Skin of body (tissue), 2 donors: ENCODE measurements around the gene CDON. TPM values are rescaled to one million over a fixed set of nuclear protein-coding genes. Genes with fewer than 3 reads are reported as not detected.
"Not testable (repeated sequence)": the region's sequence is repeated elsewhere in the genome, so short reads cannot be mapped to it uniquely, and the experiment has no call there.

Experiments used
- DNase-seq: peaks from one replicate; lab custom pipeline; 2025; lab: John Stamatoyannopoulos, UW
- total RNA-seq: library from RNA; depleted of rRNA; stranded (reverse); fragments of >200 nt; gene quantifications from one replicate; pipeline ENCODE4 v1.2.3, GENCODE V29; 2014

Gene CDON
- total RNA-seq, 1 donor from 2014 or later: 71.8 TPM

DNA sequence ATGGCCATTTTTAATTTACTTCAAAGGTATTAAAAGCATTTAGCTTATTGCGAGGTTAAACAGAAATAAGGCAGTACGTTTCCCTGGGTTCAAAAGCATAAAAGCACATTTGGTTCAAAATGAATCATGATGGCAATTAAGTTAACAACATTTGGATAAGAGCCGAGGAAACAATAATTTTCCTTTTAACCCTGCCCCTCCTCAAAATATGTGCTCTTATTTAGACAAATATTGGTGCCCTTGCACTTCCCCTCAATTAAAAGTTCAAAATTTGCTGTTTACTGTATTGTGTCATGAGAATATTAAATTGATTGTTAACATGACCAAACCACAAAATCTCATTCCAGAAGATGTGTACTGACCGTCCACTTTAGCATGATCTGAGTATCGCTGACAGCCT, 68.2 kb downstream of the CDON start:
- DNase-seq: no peak

DNA sequence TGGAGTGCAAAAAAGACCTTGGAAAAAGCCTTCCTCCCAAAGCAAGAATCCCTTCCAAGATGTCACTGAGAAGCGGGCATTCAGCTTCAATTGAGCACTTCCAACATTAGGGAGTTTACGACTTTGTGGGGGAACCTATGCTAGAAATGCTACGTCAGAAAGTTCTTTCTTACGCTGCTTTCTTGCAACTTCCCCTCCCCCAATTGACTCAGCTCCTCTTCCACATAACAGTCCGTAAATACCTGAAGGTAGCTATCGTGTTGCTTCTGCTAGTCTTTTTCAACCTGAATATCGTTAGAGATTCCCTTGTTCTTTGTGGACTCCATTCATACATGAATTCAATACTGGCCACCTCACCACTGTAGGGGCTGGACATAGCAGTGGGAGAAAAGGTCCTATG, 69.8 kb downstream of the CDON start:
- no peak for DNase-seq

DNA sequence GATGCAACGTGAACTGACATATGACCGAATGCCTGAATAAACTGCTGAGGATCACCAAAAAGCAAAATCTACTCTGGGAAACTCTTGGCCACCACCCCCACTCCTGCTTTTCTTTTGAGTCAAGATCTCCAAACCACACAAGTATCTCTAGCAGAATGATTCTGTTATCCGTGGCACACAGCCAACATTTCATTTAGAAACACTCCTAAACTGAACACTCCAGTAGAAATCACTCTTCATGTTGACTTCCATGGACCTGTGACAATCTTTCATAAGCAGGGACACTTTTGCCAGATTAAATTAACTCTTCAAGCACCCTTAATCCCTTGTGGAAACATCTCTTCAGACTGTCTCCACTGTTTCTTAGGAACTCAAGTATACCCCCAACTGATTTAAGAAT, 72.4 kb downstream of the CDON start:
- DNase-seq: no peak

DNA sequence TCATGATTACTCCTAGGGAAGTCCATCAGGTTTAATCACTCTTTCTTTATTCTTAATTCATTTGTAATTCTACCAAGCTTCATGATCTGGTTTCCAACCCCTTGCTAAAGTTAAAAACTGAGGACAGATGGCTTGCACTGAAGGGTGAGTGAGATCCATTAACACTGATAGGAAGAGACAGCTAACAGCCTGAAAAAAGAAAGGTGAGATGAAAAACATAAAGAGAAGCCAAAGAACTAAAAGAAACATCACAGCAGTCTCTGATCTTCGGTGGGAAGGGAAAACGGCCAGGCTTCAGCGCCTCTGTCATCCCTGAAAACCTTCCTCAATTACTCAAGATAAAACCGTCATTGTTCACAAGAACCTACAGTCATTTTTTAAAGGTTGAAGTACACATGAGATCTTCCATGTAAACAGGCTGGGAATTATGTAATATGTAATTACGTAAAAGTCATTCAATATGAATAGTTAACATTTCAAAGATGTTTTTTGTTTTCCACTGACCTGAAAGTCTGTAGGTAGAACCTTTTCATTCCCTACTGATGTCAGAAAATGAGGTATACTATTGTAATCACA, 75.5 kb downstream of the CDON start:
- DNase-seq: no peak

DNA sequence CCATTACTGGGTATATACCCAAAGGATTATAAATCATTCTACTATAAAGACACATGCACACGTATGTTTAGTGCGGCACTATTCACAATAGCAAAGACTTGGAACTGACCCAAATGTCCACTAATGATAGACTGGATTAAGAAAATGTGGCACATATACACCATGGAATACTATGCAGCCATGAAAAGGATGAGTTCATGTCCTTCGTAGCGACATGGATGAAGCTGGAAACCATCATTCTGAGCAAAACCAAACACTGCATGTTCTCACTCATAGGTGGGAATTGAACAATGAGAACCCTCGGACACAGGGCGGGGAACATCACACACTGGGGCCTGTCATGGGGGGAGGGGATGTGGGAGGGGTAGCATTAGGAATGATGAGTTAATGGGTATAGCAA, 76.7 kb downstream of the CDON start:
- DNase-seq: not testable (repeated sequence)

DNA sequence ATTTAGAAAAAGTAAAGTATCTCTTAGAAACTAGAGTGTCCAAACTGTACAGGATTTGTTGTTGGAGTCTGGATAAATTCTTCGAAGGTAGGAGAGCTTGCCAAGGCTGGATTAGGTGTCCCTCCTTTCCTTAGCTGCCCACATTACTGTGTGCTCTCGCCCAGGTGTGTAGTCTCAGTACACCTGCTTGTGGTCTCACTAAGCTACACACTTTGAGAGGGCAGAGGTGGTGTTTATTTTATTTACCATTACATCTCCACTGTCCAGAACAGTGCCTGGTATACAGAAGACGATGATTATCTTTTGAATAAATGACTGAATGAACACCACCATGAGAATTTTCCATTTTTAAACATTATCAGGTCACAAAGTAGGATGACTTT, 80.3 kb downstream of the CDON start:
- DNase-seq: no peak

DNA sequence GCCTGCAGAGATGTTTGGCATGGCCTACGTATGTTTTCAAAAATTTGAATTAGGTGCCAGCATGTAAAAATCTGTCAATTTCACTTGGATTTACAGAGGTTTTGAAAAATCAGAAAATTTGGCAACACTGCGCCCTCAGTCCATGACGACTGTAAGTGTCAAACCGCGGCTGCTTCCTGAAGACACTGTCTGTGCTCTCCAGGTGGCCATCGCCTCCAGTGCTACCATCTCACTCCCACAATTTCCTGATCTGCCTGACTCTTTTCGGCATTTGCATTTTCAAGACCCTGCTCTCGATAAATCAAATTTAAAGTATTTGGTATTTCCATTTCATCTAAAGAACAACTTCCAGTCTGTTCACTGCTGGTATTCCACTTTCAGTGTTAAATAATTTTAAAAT, 82.2 kb downstream of the CDON start:
- DNase-seq: no peak

DNA sequence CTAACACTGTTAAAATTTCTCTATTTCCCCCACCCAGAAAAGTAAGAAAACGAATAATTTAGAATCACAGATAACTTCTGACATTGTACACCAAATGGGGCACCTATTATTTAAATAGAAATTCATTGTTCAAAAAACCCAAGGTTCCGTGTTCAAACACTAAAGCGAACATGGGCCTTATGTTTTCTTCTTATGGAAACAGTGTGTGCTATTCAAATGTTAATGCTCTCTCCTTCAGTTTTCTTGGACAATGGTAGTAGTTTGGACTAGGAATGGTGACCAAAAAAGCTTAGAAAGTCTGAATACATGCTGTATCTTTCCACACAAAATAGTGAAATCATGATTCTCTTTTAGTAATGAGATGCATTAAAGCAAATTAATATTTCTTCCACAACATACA, 83.2 kb downstream of the CDON start:
- no peak for DNase-seq

DNA sequence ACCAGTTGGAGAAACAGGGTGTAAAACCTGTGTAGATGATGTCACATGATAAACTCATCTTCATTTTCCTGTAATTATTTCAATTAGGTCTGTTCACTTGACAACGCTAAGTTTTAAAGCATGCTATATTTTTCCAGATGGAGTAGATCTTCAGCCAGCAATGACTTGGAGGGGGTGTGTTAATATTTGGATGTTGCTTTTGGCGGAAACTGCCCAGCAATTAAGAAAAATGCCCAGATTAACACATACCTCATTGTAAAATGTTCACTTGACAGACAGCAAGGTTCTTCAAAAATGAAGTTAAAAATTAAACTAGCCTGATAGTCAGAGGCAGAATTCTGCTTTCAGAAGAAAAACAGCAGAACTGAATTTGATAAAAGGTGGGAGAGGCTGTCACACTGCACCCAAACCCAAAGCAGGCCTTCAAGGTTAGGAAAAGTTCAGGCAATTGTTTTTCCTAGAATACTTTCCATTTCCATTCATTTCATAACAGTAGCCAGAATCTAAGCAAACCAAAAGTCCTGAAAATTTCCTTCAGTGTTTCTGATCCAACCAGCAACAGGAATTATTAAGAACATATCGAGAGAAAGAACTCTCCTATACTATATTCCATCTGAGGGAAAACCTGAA, 83.8 kb downstream of the CDON start:
- no peak for DNase-seq

DNA sequence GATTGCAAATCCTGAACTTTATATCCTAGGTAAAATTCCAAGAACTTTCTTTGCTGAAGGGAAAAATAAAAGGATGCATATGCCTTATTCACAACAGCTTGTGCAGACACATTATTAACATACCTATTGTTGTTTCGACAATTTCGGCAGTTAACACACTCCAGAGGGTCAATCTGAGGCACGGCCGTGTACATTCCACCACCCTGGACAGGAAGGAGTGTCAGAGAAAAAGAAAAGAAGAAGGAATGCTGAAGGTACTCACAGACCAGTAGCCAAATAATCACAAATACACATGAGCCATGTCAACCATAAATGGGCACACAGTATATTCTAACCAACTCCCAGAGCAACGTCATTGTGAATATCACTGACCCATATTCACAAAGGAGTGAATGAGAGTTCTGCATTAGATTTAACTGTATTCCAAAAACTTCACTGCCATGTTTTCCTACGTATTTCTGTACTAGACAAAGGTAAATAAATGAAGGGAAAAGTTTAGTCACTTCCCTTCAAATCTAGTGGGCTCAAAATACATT, 84.4 kb downstream of the CDON start:
- DNase-seq: no peak

DNA sequence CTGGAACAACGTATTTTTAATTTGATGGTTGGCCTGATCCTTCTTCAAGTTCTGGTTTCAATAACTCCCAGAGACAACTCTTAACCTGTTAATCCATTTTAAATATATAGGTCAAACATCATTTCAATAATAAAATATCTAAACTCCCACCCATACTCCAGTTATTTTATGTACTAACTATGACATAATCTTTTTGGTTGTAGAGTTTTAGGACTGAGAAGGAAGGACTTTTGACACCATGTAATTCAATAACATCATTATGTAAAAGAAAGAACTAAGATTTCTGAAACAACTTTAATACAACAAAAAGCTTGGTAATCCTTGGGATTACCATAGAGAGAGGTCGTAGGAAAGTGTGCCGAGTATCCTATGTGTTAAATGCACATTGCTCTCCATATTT, 85.3 kb downstream of the CDON start:
- no peak for DNase-seq

DNA sequence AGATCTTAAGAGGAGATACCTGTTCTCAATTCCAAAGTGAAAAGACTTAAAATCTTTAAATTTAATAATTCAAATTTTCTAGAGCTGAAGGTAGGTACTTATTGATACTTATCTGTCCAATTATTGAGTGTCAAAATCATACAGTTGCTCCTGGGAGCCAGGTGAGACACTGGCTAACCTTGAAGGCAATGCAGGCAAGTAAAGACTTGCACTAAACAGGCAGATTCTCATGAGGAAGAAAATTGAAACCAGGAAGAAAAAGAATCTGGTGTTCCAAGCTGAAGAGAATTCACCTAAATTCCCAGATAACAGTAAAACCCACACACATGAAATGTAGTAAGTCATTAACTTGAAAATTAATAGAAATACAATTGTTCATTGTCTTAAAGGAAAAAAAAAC, 86.5 kb downstream of the CDON start:
- no peak for DNase-seq

DNA sequence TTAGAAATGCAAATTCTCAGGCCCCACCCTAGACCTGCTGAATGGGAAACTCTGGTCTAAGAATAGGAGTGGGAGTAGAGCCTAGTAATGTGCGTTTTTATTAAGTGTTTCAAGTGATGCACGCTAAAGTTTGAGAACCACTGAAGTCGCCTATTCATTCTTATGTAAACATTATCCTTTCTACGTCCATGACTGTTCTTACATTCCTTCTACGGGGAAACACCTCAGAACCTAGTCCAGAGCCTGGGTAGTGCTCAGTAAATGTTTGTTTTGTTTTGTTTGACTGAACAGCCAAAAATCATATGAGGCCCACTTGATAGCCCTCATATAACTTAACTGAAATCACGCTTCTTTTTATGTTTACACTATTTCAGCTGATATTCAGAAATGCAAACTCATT, 87.0 kb downstream of the CDON start:
- no peak for DNase-seq

DNA sequence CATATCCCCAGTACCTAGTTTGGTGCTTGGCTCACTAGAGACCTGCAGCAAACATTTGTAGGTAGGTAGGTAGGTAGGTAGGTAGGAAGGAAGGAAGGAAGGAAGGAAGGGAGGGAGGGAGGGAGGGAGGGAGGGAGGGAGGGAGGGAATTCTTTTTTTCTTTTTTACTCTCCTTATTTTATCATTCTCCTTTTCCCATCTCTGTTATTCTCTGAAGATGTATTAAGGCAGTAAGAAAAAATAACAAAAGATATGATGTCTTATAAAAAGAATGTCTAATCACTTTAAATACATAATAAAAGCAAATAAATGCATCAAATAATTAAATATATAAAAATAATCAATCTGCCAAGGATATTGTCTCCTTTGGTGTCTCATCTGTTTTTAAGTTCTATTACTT, 88.4 kb downstream of the CDON start:
- no peak for DNase-seq

DNA sequence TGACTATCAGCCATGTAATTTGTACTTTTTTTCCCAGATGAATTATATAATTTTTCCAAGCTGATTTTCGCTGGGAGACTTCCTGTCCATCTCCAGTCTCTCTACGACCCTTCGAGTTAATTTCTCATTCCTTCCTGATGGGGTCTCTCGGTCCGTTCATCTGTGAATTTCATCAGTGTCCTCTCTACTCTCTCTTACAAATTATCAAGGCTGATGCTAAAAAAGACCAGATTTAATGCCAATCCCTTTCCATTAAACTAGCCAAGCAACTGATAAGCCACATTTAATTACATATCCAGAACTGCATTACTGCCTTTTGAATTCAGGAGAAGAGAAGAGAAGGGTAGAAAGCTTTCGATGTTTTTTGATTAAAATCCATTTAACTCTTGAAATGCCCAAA, 91.0 kb downstream of the CDON start:
- DNase-seq: no peak

DNA sequence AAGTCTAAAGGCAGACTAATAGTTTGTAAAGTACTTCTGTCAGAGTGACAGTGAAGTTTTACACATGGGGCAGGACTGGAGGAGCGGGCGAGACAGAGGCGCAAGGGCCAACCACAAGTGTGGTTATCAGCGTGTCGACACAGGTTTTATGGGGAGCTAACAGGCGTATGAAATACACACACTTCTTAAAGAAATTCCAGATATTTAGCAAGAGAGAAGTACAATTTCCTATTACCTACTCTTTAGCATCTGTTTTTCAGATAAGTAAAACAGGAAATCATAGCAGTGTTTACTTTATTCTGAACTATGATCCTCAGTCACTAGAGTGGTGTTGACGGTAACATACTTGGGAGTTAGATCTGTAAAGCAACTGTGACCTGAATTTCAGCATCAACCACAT, 94.3 kb downstream of the CDON start:
- no peak for DNase-seq

DNA sequence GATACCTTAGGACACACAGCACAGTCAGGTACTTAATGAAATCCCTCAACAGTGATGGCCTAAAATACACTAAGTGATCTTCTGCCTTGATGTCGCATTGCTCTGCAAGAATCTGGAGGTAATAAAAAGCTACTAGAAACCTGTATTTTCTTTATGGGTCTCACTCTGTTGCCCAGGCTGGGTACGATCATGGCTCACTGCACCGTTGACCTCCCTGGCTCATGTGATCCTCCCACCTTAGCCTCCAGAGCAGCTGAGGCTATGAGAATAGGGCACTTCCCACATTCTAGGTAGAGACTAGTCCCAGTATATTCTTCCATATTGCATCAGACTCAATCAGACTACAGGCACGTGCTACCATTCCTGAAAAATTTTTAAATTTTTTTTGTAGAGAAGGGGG, 95.2 kb downstream of the CDON start:
- DNase-seq: no peak

DNA sequence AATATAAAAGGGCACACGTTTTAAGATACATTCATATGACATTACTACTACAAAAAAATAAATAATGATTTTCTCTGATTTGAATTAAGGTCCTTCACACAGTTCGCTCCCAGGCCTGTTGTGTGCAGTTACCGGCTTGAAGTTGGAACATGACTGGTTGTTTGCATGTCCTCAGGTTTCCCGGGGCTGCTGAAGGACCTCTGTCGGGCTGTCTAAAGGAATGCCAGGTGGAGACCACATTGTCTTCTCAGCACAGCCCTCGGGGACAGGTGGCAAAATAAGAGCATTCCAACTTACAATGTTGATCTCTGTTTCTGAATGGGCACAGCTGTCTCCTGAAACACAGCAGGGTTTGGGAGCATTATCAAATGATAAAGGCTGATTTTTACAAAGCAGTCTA, 101.9 kb downstream of the CDON start:
- no peak for DNase-seq

DNA sequence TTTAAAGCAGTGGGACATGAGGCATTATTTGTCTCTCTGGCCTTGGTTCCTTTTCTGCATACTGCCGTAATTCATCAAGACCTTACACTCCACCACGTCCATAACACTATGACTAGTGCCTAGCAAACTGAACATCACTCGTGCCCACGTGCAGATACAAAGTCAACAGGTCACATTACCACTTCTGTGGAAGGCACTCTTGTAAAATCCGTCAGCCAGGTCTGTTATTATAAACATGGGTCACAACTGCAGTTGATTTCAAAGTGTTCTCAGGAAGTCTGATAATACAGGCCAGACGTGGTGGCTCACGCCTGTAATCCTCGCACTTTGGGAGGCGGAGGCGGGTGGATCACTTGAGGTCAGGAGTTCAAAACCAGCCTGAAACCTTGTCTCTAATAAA, 102.7 kb downstream of the CDON start:
- DNase-seq: no peak

DNA sequence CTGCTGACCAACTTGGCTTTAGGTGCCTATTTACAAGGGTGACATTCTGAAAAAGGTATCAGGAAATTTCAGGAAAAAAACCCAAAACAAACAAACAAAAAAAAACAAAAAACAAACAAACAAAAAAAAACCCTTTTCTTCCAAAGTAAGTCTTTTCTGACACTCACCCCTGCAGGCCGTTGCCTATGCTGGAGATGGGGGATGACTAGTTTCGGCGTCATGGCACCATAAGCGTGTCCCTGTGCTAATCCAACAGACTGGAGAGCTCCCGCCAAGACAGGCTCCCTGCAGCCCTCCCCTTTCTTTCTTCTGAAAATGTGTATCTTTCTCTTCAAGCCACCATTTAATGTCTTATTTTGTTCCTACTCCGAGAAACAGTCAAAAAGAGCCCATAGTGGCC, 103.2 kb downstream of the CDON start:
- no peak for DNase-seq

DNA sequence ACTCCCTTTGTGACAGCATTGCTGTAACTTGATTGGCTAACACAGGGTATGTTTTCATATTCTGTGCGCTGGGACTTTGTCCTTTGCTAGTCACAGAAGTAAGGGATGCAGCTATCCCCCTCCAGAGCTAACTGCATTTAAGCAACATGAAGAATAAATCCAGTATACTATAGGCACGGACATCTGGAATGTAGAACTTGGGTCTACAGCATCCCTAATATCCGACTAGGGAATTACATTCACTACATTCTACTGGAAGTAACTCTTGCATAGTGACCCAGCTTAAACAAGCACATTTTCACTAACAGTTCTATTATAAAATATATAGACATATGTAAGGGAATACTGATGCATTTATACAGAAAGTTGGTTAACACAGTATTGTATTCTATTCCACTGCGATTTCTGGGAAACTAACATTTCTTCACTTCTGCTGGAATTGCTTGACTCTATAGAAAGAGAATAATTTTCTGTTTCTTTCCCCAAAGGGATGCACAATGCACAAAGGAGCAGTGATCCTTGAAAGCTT, 103.7 kb downstream of the CDON start:
- no peak for DNase-seq

DNA sequence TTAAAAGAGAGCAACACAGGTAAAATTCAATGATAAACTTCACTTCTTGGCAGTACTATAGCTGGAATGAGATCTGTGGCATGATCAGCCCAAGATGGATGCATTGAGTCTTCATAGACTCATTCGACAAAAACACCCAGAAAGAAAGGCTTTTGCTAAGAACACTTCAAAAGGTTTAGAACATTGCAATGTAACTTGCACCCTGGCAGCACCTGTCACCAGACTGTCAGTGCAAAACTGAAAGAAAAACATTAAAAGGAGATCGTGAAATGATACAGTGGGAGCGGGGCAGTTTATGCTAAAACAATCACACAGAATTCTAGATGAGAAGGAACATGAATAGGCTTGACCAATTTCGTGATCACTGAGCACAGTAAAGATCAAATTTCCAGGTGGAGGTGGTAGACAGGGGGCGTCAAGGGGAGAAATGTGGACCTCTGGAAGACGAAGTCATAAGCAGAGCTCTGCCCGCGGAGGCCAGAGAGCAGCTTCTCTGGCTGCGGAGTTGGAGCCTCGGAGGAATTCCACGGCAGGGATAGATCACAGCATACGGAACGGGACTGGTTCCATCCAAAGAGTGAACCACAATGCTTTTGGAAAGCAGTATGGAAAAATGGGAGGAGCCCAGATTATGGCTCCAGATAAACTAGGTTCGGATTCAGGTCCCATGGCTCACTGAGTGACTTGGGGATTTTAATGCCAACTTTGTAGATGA, 104.9 kb downstream of the CDON start:
- no peak for DNase-seq
